ENCODE measurements around the gene BAZ2B.

DNA sequence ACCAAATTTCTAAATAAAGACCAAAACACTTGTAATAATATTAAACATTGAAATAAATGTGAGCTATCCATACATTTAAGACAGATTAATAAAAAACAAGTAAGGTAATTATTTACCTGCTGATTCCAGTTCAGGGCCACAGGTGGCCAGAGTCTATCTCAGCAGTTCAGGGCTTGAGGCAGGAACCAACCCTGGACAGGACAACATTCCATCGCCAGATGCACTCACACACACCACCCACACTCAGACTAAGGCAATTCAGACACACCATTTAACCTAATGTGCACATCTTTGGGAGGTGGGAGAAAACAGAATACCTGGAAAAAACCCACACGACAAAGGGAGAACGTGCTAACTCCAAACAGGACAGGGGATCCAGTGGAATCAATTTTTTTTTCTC lies 315.8 kb downstream of the BAZ2B start:
- TF ChIP-seq, protein P1, sequence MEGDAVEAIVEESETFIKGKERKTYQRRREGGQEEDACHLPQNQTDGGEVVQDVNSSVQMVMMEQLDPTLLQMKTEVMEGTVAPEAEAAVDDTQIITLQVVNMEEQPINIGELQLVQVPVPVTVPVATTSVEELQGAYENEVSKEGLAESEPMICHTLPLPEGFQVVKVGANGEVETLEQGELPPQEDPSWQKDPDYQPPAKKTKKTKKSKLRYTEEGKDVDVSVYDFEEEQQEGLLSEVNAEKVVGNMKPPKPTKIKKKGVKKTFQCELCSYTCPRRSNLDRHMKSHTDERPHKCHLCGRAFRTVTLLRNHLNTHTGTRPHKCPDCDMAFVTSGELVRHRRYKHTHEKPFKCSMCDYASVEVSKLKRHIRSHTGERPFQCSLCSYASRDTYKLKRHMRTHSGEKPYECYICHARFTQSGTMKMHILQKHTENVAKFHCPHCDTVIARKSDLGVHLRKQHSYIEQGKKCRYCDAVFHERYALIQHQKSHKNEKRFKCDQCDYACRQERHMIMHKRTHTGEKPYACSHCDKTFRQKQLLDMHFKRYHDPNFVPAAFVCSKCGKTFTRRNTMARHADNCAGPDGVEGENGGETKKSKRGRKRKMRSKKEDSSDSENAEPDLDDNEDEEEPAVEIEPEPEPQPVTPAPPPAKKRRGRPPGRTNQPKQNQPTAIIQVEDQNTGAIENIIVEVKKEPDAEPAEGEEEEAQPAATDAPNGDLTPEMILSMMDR (IDR thresholded peaks at IDR 0.05; ENCODE audit: insufficient read depth, low read length, poor library complexity, severe bottlenecking) = no peak
- no peak for TF ChIP-seq EZH2phosphoT487 (conservative IDR thresholded peaks at IDR 0.05; ENCODE audit: low read length)

All from SU-DHL-6 (cell line).